ENCODE measurements around the gene NME4.
"Not testable (repeated sequence)": the region's sequence is repeated elsewhere in the genome, so short reads cannot be mapped to it uniquely, and the experiment has no call there.

The NME4 gene

DNA sequence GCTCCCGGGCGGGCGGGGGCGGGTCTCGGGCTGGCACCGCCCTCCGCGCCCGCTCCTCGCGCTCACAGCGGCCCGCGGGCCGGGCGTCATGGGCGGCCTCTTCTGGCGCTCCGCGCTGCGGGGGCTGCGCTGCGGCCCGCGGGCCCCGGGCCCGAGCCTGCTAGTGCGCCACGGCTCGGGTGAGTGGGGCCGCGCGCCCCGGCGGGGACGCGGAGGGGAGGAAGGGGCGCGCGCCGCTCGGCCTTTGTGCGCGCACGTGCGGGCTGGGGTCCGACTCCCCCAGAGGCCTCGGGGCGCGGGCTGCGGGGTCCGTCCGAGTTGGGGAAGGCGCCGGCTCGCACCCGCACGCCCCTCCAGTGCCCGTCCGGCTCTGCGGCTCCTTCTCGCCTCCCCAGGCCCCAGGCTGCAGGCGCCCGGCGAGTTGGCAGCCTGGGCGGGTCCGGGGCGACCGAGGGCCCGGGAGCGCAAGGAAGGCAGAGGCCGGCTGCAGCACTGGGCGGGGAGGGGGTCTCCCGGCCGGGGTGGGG is at the start of gene NME4:
TSS of gene NME4 (plus strand) at position 65 of the 527 bp plus-strand sequence. CDS start at position 89, 24 bp downstream.
- DNase-seq = no peak

GRCh38 chr16:347203-347602 is 49.8 kb upstream of the NME4 start:
- DNase-seq = no peak

- not testable (repeated sequence) for DNase-seq
These were observed 48.5 kb upstream of the NME4 start for GRCh38 chr16:348495-348894.

DNA sequence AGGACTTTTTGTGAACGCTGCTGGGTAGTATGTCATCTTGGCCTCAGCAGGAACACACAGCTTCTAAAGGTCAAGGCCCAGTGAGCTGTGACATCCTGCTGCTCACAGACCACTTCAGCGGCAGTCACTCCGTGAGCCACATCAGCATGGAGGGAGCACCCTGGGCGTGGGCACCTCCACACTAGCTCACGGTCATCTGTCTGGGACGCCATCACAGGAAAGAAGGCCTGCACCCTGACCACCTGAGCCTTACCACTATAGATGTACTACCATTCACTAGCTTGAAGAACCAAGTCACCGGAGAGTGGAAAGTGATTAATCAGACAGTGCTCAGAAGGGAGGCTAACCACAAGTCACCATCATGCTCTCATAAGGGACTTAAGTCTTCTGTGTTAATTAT is 47.8 kb upstream of the NME4 start:
- DNase-seq = no peak

- no peak for DNase-seq
These were observed 46.8 kb upstream of the NME4 start for GRCh38 chr16:350203-350602.

DNA sequence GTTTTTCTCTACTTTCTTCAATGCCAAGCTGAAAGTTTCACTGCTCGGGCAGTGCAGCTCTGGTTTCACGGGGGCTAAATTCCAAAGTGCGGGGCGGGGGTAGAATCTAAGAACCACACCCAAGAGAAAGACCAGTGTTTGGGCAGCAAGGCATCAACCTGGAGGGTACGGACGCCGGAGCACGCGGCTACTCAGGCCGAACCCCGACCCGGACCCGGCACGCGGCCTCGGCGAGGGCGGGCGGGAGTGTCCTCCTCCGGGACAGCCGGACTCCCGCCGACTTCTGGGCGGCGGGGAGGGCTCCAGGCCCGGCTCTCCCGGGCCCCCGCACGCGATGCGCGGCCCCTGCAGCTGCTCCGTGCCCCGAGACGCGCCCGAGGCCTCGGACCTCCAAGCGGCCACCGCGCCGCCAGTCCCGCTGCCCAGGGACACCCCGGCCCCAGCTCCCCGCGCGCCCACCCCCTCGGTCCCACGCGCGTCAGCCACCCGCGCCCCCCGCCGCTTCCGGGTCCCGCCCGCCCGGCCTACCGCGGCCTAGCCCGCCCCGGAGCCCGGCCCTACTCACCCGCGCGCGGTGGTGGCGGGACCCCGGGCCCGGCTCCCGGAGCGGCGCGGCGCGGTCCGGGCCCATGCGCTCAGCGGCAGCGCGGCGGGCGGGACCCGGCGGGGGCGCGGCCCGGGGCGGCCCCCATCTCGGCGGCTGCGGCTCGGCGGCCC is 45.0 kb upstream of the NME4 start:
- no peak for DNase-seq

DNA sequence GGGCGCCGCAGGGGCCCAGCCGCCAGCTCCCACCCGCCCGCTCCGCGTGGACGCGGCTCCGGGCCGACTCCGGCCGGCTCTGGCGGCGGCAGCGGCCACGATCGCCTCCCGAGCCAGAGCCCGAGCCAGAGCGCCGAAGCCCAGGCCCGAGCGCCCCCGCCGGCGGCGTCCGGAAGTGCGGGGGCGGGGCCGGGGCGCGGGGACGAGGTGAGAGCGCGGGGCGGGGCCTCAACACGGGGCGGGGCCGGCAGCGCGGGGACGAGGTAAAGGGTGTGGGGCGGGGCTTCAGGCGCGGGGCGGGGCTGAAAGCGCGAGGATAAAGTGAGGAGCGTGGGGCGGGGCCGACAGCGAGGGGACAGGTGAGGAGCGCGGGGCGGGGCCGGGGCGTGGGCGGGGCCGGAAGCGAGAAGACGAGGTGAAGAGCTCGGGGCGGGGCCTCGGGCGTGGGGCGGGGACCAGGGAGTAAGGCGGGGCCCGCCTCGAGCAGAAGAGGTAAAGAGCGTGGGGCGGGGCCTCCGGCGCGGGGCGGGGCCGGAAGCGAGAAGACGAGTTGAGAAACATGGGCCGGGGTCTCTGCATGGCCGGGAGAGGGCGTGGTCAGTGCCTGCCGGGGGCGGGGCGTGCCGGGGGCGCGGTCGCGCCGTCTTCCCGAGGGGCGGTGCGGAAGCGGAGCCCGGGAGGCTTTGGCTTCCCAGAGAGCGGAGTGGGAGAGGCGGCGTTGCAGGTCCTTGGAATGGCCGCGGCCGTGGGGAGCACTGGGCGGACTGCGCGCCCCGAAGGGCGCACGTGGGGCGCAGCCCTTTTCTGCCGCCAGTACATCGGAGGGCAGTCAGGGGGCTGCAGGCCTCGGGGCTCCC is 44.2 kb upstream of the NME4 start, which contains the start of gene AXIN1:
TSS of gene AXIN1 (minus strand) at position 177 of the 857 bp plus-strand sequence. CDS start 5,698 bp downstream, outside the sequence.
- DNase-seq = peak; percentile 100

DNA sequence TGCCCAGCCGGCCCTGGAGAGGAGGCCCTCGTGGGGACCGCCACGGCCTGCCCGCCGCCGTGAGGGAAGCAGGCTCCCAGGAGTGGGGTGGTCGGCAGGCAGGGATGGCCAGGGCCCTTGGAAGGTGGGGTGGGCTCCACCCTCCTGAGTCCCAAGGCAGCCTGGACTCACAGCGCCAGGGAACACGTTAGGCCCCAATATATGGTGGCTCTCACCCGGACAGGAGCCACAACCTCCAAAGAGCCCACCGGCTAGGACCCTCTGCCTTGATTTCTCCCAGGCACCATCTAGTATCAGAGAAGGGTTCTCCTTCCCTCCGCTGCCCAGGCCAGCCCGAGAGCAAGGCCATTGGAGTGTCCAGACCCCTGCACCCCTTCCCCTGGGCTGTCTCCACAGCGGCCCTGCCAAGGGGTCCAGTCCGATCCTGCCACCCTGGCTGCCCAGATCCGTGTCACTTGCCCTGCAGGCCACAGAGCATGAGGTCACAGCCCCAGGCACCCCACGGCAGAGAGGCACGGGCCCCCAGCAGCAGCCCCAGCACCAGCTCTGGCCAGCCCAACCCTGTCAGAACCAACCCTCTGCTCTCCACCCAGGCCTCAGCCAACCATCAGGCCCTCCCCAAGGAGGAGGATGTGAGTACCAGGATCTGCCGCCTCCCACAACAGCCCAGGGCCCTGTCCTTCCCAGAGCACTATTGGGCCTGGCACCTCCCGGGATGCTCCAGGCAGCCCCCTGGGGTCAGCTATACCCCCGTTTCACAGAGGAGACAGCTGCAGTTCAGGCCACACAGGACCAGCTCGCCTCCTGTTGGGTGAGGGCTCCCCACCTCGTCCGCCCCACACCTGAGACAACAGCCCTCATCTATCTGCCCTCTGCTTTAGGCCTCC is 43.4 kb upstream of the NME4 start:
- no peak for DNase-seq

DNA sequence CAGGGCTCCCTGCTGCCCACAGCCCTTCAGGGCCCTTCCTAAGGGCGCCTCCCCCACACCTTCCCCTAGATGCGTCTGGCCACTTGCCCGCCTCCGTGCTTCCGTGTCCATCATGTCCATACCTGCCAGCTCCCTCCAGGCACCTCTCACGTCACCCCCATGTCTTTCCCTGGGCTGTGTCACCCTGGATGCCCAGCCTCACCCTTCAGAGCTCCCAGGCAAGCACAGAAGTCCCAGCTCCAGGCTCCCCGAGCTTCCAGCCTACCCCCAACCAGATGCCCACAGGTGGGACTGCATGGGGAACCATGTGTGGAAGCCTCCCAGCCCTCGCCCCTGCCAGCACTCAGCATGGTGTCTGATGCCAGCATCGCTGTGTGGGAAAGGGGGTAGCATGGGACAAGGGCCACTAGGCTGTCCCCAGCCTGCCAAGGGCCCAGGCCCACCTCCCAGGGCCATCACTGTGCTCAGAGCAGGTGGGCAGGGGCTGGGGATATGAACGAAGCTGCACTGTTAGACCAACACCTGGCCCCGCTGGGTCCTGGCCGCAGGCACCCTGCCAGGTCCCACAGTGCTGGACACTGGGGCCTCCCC is 42.6 kb upstream of the NME4 start:
- DNase-seq = no peak

- no peak for DNase-seq
These were observed 42.0 kb upstream of the NME4 start for GRCh38 chr16:354971-355461.

DNA sequence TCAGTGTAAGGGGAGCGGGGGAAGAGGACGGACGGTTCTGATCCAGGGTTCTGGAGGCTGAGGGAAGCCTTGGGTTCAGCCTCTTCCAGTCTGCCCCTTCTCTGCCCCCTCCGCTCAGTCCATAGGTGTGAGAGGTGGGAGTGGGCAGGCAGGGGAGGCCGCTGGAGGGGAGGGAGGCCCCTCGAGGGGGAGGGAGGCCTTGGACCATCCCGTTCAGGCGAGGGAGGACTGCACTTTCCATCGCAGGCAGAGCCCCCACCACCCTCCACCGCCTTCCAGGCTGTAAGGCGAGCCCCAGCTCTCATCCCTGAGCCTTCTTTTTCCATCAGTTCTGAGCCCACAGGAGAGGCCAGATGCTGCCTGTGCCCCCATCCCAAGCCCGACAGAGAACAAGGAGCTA is 40.3 kb upstream of the NME4 start:
- DNase-seq = no peak

GRCh38 chr16:359067-359763 is 37.8 kb upstream of the NME4 start:
- no peak for DNase-seq

DNA sequence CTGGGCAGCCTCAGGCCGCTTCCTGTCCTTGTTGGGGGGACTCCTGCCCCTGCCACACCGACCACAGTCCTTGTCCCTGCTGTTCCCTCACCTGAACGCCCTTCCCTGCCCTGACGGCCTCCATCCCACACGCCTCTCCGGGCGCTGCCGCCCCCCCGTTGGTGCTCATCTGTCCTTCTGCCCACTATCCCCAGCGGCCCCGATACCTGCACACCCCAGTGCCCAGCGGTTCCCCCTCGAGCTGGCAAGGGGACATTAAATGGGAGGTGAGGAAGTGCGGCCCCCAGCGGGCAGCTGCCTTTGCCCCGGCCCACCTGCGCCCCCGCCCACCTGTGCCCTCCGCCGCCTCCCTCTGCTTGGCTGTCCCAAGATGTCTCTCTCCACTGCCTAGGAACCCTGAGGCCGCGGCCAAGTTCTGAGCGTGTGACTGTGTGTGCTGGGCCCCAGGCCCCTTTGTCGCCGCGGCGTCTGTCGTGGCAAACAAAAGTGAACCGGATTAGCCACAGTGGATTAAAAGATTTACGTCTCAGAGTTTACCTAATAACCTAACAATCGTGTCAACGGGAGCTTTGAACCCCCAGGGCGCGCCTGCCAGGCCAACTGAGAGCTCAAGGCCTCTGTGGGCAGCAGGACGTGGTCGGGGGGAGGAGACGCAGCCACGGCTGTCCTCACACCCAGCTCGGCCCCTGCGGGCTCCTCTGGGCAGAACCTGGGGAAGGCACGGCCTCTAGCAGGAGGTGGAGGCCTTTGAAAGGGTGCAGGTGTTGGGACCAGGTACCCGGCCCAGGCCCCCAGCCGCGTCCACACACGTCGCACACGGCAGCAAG is 36.9 kb upstream of the NME4 start:
- DNase-seq = no peak

DNA sequence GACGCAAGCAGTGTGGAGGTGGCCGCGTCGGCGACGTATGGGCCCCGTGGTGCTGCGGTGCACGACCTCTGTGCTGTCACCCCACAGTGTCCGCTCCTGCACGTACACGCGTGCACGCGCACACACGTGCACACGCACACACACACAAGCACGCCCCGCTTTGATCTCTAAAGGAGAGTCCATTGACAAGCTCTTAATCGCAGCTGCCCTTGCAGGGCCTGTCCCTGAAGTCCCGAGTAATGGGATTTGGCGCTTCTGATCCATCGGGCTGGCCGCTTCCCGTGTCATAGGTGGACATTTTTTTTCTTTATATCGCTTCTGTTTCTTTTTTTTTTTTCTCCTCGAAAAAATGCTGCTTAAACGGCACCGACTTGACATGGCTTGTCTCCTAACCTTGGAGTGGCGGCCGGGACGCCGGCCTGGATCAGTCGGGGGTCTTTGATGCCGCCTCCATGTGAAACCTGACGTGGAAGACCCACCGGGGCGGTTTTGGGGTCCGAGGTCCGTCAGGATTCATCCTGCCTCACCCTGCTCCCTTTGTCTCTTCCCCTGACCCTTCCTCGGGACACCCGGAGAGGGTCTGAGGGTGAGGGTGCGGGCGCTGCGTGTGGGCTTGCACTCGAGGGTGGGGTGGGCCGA is 36.2 kb upstream of the NME4 start:
- no peak for DNase-seq

DNA sequence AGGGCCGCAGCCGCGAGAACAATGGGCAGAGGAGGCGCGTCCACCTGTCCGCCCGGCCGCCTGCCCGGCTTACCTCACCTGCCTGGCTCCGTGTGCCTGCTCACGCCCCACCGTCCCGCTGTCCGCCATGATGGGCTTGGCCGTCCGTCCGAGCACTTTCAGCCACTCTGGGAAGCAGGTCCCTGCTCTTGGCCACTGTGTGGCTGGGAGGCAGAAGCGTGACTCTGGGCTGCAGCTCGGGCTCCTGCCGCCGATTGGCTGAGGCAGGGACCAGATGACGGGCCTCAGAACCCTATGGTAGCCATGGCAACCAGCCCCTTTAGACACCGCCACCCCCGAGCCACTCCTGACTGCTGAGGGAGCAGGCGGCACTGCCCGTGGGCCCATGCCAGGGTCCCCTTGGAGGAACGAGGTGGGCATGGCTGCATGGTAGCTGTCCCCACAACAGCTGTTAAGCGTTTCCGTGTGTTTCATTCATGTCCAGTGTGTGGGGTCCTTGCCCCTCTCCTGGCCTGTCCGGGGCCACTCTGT is 35.6 kb upstream of the NME4 start:
- DNase-seq = no peak

DNA sequence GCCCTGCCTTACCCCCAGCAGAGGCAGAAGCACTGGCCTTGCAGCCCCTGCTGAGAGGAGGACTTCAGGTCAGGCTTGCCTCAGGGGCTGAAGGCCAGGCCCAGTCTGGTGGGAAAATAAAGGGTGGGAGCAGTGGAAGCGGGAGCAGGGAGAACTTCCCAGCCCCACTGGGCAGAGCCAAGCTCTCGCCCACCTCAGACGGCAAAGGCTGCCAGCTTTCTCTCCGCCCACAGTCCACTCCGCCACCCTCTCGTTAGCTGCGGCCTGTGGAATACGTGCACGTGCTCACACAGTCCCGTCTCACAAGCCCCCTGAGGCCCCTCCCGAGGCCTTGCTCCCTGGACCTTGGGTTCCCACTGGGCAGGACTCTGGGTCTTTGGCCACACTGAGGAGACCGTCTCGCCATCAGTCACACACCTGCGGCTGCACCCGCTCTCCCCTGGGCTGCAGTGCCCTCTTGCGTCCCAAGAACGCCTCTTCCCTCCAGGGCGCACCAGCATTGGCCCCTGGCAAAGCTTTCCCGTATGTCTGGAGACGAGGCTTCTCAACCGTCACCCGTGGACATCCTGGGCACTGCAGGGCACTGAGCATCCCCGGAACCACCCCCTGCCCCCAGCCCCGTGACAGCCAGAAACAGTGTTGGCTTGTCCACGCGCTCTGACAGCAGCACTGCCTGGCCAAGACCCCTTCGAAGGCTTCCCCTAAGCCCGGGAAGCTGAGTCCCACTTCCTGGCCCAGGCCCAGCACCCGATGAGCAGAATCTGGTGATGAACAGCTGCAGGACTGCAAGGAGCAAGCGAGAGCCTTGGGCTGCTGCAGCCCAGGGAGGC is 34.9 kb upstream of the NME4 start:
- peak; percentile 80 for DNase-seq

- DNase-seq = not testable (repeated sequence)
These were observed 34.3 kb upstream of the NME4 start for GRCh38 chr16:362702-362999.

DNA sequence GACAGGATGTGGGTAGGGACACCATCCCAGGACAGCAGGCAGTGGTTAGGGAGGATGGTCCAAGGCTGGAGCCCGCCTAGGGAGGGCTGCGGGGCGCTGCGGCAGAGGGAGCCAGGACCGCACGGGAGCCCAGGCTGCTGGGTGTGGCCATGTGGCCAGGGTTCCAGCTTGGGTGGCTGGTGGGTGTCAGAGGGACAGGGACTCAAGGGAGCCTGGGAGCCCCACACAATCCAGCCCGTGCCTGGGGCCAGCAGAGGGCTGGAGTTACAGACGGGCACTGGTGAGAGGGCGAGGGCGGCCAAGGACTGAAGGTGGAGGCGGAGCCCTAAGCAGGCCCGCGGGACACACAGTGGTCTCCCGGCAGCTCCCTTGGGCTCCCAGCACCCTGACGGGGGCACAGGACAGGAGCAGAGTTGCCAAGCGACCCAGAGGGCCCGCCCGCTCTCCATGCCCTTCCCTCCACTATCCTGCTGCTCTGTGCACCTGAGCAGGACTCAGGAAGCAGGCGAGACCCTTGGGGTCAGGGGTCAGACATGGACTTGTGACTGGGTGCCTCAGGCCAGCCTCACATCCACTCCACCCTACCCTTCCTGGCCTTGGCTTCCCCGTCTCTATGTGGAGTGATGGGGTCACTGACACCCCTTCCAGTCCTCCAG is 33.8 kb upstream of the NME4 start:
- no peak for DNase-seq

Measured in stimulated activated CD8-positive, alpha-beta memory T cell treated with anti-CD3 and anti-CD28 coated beads, Interleukin-4, amount 100 ng/mL, for 48 hours (primary cell).